PC-9 (cell line): ENCODE results near the gene G6PC3. TPM values are rescaled to one million over a fixed set of nuclear protein-coding genes. Genes with fewer than 3 reads are reported as not detected.

Experiments
- BruUV-seq: library from RNA; stranded (reverse); fragments of 400-500 nt; replicated peaks from 2 replicates; lab custom pipeline; 2021; lab: Mats Ljungman, UMichigan
- CTCF ChIA-PET: fragments of 300-600 bp; sonication (Branson Sonifier 250); formaldehyde crosslinking; loops from one replicate; lab custom pipeline; 2022; ENCODE audit warnings: antibody characterized with exemption; lab: Charles Lee
- POLR2A ChIA-PET: fragments of 300-600 bp; sonication (Branson Sonifier 250); formaldehyde crosslinking; loops from one replicate; lab custom pipeline; 2022; ENCODE audit warnings: antibody characterized with exemption; ENCODE audit not compliant: unreplicated experiment; lab: Charles Lee
- DNase-seq, 2 experiments: peaks; one replicate each; pipeline versions ENCODE4 v3.0.0 to v3.0.0-alpha.2; 2015 to 2022; ENCODE audit warnings: mixed read lengths in 1 of 2
- H2AFZ ChIP-seq: fragments of 200-600 bp; sonication (generic); 2 replicates; pipeline ENCODE4 v1.8.1; 2017; ENCODE audit warnings: antibody characterized with exemption
- H3F3A ChIP-seq: fragments of 200-600 bp; sonication (generic); 2 replicates; pipeline ENCODE4 v1.8.1; 2017; ENCODE audit warnings: antibody characterized with exemption, mild to moderate bottlenecking, low read depth; ENCODE audit not compliant: insufficient read depth
- H3K27ac ChIP-seq: fragments of 200-600 bp; sonication (generic); 2 replicates; pipeline ENCODE4 v1.6.1; 2016; ENCODE audit warnings: mixed run types
- H3K27me3 ChIP-seq: fragments of 200-600 bp; sonication (generic); 2 replicates; pipeline ENCODE4 v1.6.1; 2016; ENCODE audit warnings: low read depth, mixed run types; ENCODE audit not compliant: insufficient read depth
- H3K36me3 ChIP-seq: fragments of 200-600 bp; sonication (generic); 2 replicates; pipeline ENCODE4 v1.6.1; 2016; ENCODE audit warnings: low read depth, mixed run types
- H3K4me1 ChIP-seq: fragments of 200-600 bp; sonication (generic); replicated peaks from 2 replicates; pipeline ENCODE4 v1.6.1; 2016; ENCODE audit warnings: mixed run types; ENCODE audit not compliant: insufficient read depth
- H3K4me2 ChIP-seq: fragments of 200-600 bp; sonication (generic); 2 replicates; pipeline ENCODE4 v1.6.1; 2017; ENCODE audit warnings: mixed run types
- H3K4me3 ChIP-seq: fragments of 200-600 bp; sonication (generic); 2 replicates; pipeline ENCODE4 v1.6.1; 2016; ENCODE audit warnings: mixed run types
- H3K79me2 ChIP-seq: fragments of 200-600 bp; sonication (generic); 2 replicates; pipeline ENCODE4 v1.6.1; 2017; ENCODE audit warnings: low read depth, mixed run types
- H3K9me2 ChIP-seq: fragments of 200-600 bp; sonication (generic); 2 replicates; pipeline ENCODE4 v1.8.1; 2017; ENCODE audit warnings: mild to moderate bottlenecking; ENCODE audit not compliant: insufficient read depth
- H3K9me3 ChIP-seq: fragments of 200-600 bp; sonication (generic); 2 replicates; pipeline ENCODE4 v1.8.1; 2016; ENCODE audit warnings: low read depth; ENCODE audit not compliant: insufficient read depth
- H4K20me1 ChIP-seq: fragments of 200-600 bp; sonication (generic); 2 replicates; pipeline ENCODE4 v1.8.1; 2017; ENCODE audit not compliant: insufficient read depth
- CTCF ChIP-seq: fragments of 200-600 bp; sonication (generic); conservative IDR thresholded peaks from 2 replicates; pipeline ENCODE4 v1.6.1; 2017; ENCODE audit warnings: mixed run types, antibody characterized with exemption, mild to moderate bottlenecking, moderate library complexity
- EZH2 ChIP-seq: fragments of 200-600 bp; sonication (generic); IDR thresholded peaks from 2 replicates; pipeline ENCODE4 v1.8.0; 2017; ENCODE audit warnings: antibody characterized with exemption, low read depth
- intact Hi-C: fragments of 100-400 bp; cut with micrococcal nuclease; formaldehyde crosslinking; loops from one replicate; pipeline ENCODE4 v1.10.0; 2022; ENCODE audit not compliant: unreplicated experiment
- total RNA-seq: library from RNA; stranded (reverse); gene quantifications from 2 replicates; pipeline ENCODE4 v1.2.3, GENCODE V29; 2021

G6PC3 gene
- total RNA-seq, 1 experiment from 2014 or later = 69.3 TPM

GRCh38 chr17:44122816-44123355, 52.4 kb downstream of the G6PC3 start:
- Histone ChIP-seq H3K9me3 (no peaks in the 10 kb centered on the region), H2AFZ (peak overlapping the region; percentile 73), H3K4me3 (peak overlapping the region; percentile 84), H3K27ac (no peak overlapping the region), H4K20me1 (0 out of 2 replicates have a peak, but pooled peaks cover 4% of the 10 kb centered on the region), H3F3A (no peaks in the 10 kb centered on the region), H3K36me3 (no peaks in the 10 kb centered on the region), H3K4me2 (peak overlapping the region; percentile 81), H3K79me2 (no peaks in the 10 kb centered on the region), H3K4me1 (peaks cover 7% of the 10 kb centered on the region), H3K9me2 (no peaks in the 10 kb centered on the region), H3K27me3 (peaks cover 4% of the 10 kb centered on the region; the same call in 1 of the 2 replicates)
- intact Hi-C loops = loop anchor here (1.0 kb wide), 2 partner anchors 12 to 18 kb away; partner anchors contain the start of gene HROB
- no TSS peak for BruUV-seq
- DNase-seq = no peak
- no peak for TF ChIP-seq EZH2
- ChIA-PET POLR2A (interaction anchor here (0.5 to 0.8 kb wide), 3 partner anchors 8 to 24 kb away, joined by 6 to 12 read pairs (median 11); no protein-coding TSS in a partner anchor), CTCF (interaction anchor here (0.5 to 1.2 kb wide), 7 partner anchors 12 to 117 kb away, joined by 3 to 14 read pairs (median 5); no protein-coding TSS in a partner anchor)

GRCh38 chr17:44123356-44124117, 53.0 kb downstream of the G6PC3 start, which contains the start of gene HDAC5:
Gene HDAC5 (minus strand): TSS chr17:44123641. CDS start chr17:44117515, 6,126 bp downstream.
- TF ChIP-seq CTCF (peak; percentile 75), EZH2 (no peak)
- Histone ChIP-seq H3K79me2 (no peaks in the 10 kb centered on the region), H2AFZ (peak within 1 kb of the TSS; percentile 94), H3K9me3 (no peaks in the 10 kb centered on the region), H3K27ac (peak within 1 kb of the TSS; percentile 68), H4K20me1 (0 out of 2 replicates have a peak, but pooled peaks cover 4% of the 10 kb centered on the region), H3K9me2 (no peaks in the 10 kb centered on the region), H3K4me2 (peak within 1 kb of the TSS; percentile 83), H3K27me3 (peaks cover 4% of the 10 kb centered on the region; the same call in 1 of the 2 replicates), H3K4me1 (peaks cover 7% of the 10 kb centered on the region), H3F3A (no peaks in the 10 kb centered on the region), H3K36me3 (no peaks in the 10 kb centered on the region), H3K4me3 (peak within 1 kb of the TSS; percentile 84)
- POLR2A ChIA-PET = interaction anchor here (0.6 to 1.0 kb wide), 6 partner anchors 14 to 415 kb away, joined by 3 to 23 read pairs (median 7); partner anchors contain the start of gene DUSP3
- peak; percentile 75 to 91 for DNase-seq
- intact Hi-C loops = loop anchor here (1.0 kb wide), 2 partner anchors 12 to 18 kb away; partner anchors contain the start of gene HROB
- no TSS peak for BruUV-seq
- CTCF ChIA-PET = interaction anchor here (0.6 to 1.2 kb wide), 8 partner anchors 12 to 246 kb away, joined by 3 to 14 read pairs (median 5); no protein-coding TSS in a partner anchor

- no peaks in the 10 kb centered on the region for H4K20me1 ChIP-seq
- H3K4me2 ChIP-seq = peak overlapping the region; percentile 83
- TSS peak; percentile 84 for BruUV-seq
- peaks cover 7% of the 10 kb centered on the region for H3K4me1 ChIP-seq
- H3K9me2 ChIP-seq = no peaks in the 10 kb centered on the region
- no peaks in the 10 kb centered on the region for H3K36me3 ChIP-seq
- ChIA-PET POLR2A (interaction anchor here (0.6 to 1.0 kb wide), 3 partner anchors 53 to 345 kb away, joined by 3 to 23 read pairs (median 22); partner anchors contain the start of gene DUSP3), CTCF (interaction anchor here (0.6 to 1.2 kb wide), 5 partner anchors 13 to 246 kb away, joined by 3 to 14 read pairs (median 5); no protein-coding TSS in a partner anchor)
- intact Hi-C loops = no loop called here
- H3K9me3 ChIP-seq = no peaks in the 10 kb centered on the region
- no peak for DNase-seq
- peak overlapping the region; percentile 94 for H2AFZ ChIP-seq
- peak overlapping the region; percentile 68; the same call in 1 of the 2 replicates for H3K27ac ChIP-seq
- peaks cover 4% of the 10 kb centered on the region; the same call in 1 of the 2 replicates for H3K27me3 ChIP-seq
- peak; percentile 24; the same call in 1 of the 2 replicates for TF ChIP-seq CTCF
- no peak for TF ChIP-seq EZH2
- peak overlapping the region; percentile 84 for H3K4me3 ChIP-seq
- H3F3A ChIP-seq = no peaks in the 10 kb centered on the region
- H3K79me2 ChIP-seq = no peaks in the 10 kb centered on the region
Observed at GRCh38 chr17:44124118-44124438, 53.5 kb downstream of the G6PC3 start.

Other genes starting within 250 kb of the G6PC3 start
- 17.4 and 22.0 TPM in 2 replicates for gene MPP3, start 237.6 kb upstream of the G6PC3 start, total RNA-seq
- gene CD300LG, start 223.6 kb upstream of the G6PC3 start, total RNA-seq = not detected in 2 replicates
- 5.6 and 8.6 TPM in 2 replicates for gene MPP2, start 163.2 kb upstream of the G6PC3 start, total RNA-seq
- gene PPY, start 128.3 kb upstream of the G6PC3 start, total RNA-seq = not detected in 2 replicates
- not detected in 2 replicates for gene PYY, start 116.8 kb upstream of the G6PC3 start, total RNA-seq
- 1.0 and 1.4 TPM in 2 replicates for gene NAGS, start 66.1 kb upstream of the G6PC3 start, total RNA-seq
- 33.5 and 42.6 TPM in 2 replicates for gene TMEM101, start 55.8 kb upstream of the G6PC3 start, total RNA-seq
- 60.9 and 62.7 TPM in 2 replicates for gene LSM12, start 4.1 kb upstream of the G6PC3 start, total RNA-seq
- 24.0 and 40.5 TPM in 2 replicates for gene HDAC5, start 52.9 kb downstream of the G6PC3 start, total RNA-seq
- 14.5 and 15.7 TPM in 2 replicates for gene HROB, start 71.2 kb downstream of the G6PC3 start, total RNA-seq
- not detected in 2 replicates for gene ASB16, start 100.0 kb downstream of the G6PC3 start, total RNA-seq
- 39.2 and 45.5 TPM in 2 replicates for gene TMUB2, start 116.2 kb downstream of the G6PC3 start, total RNA-seq
- 59.3 and 87.4 TPM in 2 replicates for gene ATXN7L3, start 129.1 kb downstream of the G6PC3 start, total RNA-seq
- 59.6 and 61.7 TPM in 2 replicates for gene UBTF, start 148.9 kb downstream of the G6PC3 start, total RNA-seq
- not detected in 2 replicates for gene SLC4A1, start 197.4 kb downstream of the G6PC3 start, total RNA-seq
- gene RUNDC3A, start 237.9 kb downstream of the G6PC3 start, total RNA-seq = not detected in 2 replicates